ENCODE results near the gene NCKAP5.

The NCKAP5 gene

DNA sequence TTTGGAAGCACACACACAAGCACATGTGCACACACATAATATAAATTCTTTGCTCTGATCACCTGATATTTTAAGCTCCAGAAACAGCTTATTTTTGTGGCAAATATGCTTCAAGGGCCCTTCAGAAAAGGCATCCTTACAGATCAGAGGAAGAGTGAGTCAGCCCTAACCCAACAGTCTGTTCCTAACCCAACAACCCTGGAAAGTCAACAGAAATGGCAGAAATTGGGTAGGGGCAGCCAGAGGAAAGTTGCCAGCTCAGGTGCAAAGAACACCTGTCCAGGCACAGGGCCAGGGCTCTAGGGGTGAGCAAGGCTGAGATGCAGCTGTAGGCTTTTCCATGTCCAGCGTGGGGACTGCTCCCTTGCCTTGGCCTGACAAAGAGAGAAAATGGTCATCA is 6.4 kb upstream of the NCKAP5 start:
- no peak for DNase-seq (ENCODE audit: low read depth in 1 of 2, low spot score in 1 of 2)

DNA sequence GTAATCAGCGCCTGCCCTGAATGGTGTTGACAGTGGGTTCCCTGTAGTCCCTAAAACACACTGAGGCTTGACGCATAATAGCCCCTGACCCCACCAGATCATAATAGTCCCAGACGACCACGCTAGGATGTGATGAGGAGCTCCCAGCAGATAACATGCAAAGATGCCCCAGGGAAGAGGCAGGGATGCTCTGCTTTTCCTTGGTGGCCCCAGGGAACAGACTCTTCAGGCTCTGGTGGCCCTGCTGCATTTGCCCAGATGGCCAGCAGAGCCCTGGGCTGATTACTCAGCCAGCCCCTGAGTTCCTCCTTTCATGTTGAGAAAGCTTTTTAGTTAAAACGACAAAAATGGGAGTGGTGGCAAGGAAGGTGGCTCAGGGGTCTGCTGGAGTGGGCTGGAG is 5.9 kb upstream of the NCKAP5 start:
- no peak for DNase-seq (ENCODE audit: low read depth in 1 of 2, low spot score in 1 of 2)

DNA sequence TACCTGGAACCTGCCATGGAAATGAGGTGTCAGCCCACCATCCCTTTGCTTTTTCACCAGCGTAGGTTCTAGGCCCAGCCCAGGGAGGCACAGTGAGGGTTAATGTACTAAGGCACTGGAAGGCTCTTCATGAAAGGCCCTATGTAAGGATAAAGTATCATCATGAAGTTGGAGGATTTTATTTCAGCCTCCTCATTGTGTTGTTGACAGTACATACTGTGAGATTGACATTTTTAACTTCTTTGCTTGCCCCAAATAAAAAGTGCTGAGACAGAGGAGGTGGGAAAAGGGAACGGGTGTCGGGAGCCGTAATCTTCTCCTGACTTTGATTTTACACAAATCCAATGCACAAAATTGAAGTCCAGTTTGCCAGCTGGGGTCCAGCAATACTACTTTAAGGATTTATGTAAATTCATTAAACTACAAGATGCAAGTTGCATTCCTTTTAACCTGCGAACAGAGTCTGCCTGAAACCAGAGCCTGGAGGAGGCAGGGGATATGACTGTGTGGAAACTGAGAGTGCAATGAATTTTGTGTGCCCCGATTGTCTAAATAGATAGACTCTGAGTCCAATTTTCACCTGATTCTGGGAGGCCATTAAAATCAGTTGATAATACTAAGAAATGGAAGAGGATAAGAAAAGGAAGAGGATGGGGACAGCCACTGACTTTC is 5.4 kb upstream of the NCKAP5 start:
- DNase-seq (ENCODE audit: low read depth in 1 of 2, low spot score in 1 of 2) = no peak

DNA sequence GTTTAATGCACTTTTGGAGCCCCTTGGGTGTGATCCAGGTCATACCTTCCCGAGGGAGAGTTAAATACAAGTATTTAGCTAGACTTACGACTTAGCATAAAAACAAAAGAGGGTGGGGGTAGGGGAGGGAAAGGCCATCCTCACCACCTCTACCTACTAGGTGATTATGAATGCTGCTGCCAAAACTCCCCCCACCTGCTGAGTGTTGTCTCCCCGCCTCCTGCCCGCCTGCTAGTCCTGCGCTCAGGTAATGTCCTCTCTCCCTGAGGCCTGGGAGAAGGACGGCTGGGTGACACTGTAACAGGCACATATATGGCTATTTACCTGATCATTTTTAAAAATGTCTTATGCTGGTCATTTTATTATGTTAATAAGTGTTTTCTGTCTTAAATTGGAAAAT is 3.0 kb upstream of the NCKAP5 start:
- DNase-seq (ENCODE audit: low read depth in 1 of 2, low spot score in 1 of 2) = no peak

DNA sequence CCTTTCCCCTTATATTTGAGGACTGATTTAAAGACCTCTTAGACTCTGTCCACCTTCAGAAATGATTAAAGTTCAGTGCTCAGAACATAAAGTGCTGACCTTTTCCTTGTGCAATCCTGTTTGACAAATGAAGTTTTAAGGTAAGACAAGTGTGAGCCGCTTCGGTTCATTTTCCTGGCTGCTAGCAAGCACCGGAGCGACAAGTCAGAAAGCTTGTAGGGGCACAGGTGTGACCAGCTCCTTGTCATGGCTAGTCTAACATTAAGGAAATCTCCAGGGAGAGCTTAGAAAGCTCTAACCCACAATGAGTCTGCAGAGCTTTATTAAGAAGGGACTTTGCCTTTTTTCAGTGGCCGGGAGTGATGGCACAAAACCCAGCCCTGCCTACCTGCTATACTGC is 2.3 kb upstream of the NCKAP5 start:
- no peak for DNase-seq (ENCODE audit: low read depth in 1 of 2, low spot score in 1 of 2)

DNA sequence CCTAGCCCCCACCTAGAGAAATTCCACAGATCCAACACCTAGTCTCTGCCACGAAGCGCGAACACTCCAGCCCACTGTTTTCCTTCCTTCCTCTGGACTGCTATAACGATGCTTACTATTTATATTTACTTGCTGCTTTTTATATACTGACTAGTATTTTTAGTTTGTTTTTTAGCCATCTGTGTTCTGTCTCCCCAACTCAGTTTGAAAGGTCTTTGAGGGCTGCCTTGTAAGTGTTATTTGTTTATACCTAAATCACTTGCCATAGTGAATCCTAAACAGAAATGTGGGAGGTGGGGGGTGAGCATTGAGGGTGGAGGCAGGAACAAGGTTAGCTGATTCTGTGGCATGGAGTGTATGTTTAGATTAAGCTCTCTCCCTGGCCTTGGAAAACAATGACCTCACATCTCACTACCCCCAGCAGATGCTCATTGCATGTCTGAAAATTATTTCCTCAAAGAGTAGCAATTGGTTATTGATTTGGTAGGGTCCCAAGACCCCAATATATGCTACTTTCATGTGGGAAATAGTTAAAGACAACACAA is 1.1 kb upstream of the NCKAP5 start:
- no peak for DNase-seq (ENCODE audit: low read depth in 1 of 2, low spot score in 1 of 2)

DNA sequence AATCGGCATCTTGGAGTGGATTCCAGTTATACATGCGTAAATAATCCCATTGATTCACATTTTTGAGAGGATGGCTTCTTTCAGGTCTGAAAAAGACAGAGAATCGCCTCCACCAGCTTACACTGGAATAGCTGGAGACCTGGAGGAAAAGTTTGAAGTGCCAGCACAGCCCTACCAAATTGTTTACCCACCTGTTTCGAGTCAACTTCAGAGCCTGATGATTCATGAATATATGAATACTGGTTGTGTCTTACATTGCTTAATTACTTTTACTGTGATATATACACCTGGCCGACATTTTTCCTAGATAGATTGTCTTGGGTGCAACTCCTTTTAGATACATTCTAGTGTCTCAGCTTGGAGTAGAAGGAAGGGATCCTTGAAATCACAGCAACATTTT is 335 bp upstream of the NCKAP5 start:
- DNase-seq (ENCODE audit: low read depth in 1 of 2, low spot score in 1 of 2) = no peak

DNA sequence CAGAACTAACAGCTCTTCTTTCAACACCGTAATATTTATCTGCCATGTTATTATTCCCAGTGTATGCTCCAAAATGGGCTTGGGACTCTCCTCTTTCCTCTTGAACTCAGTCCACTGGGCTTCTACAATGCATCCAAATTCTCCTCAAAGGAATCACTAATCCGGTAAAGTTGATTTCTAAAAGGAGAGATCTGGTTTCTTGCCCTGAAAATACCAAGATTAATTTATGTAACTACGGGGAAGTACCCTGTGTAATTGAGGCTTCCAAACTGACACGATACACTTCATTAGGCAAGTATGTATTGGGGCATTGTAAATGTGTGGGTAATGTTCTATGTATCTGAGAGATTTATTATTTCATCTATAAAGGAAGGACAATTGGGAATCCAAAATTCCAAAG is 5.7 kb downstream of the NCKAP5 start:
- DNase-seq (ENCODE audit: low read depth in 1 of 2, low spot score in 1 of 2) = no peak

DNA sequence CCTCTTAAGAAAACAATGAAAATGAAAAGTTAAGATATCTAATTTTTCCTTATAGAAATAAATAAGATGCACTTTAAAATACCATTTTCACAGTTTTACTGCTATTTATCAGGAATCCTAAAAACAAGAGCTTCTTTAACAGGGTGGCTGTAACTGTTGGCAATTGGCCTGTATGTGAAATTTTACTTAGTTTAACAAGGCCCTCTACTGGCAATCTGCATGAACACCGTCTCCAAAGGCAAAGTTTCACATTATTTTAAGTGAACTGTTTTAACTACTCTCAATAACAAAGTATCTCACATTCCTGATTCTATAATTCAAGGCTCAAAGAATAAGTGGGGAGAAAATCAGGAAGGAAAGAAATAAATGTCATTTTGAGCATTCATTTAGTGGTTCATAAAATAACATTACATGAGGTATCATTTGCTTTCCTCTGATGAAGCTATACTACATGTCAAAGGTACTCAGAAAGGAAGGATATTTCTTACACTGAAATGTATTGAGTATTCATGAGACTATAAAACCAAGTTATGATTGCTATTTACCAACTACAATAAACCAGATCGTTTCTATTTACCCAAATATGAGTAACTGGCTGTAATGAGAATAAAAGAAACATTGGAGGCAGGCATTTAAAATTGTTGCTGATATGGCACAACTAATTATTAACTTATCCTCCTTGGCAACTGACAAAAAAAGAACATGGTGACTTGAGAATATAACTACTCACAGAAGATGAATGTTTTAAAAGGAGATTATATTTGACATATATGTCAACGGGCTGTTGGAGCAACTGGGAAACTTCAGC is 7.0 kb downstream of the NCKAP5 start:
- DNase-seq (ENCODE audit: low read depth in 1 of 2, low spot score in 1 of 2) = no peak

DNA sequence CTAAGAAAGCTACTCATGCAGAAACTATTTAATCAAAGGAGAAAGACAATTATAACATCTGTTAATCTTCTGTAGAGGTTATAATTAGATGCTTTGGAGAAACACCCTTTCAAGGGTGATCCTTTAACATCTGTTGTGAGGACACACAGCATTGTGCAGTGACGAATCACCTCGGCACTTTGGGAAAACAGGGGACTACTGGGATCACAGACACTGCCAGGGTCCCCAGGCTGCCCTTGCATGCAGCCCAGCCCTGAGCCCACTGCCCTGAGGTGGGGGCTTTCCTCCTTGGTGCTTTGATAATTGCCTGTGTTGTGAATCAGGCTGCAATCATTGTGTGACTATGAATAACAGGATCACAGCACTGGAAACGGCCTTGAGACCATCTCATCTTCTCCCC is 10.6 kb downstream of the NCKAP5 start:
- no peak for DNase-seq (ENCODE audit: low read depth in 1 of 2, low spot score in 1 of 2)

DNA sequence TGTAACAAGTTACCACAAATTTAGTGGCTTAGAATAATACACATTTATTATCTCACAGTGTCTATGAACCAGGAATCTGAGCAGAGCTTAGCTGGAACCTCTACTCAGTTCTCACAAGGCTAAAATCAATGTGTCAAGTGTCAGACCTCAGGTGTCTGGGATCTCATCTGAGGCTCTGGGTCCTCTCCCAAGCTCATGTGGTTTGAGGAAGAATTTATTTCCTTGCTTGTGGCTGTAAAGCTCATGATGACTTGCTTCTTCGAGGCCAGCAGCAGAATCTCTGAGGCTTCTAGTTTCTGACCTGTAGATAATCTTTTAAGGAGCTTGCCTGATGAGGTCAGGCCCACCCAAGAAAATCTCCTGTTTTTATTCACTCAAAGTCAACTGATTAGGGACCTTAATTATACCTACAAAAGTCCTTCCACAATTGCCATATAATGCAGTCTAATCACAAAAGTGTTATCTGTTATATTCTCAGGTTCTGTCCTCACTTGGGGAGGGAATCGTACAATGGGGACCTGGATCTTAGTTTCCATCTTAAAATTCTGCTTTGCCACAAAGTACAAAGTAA is 14.3 kb downstream of the NCKAP5 start:
- no peak for DNase-seq (ENCODE audit: low read depth in 1 of 2, low spot score in 1 of 2)

DNA sequence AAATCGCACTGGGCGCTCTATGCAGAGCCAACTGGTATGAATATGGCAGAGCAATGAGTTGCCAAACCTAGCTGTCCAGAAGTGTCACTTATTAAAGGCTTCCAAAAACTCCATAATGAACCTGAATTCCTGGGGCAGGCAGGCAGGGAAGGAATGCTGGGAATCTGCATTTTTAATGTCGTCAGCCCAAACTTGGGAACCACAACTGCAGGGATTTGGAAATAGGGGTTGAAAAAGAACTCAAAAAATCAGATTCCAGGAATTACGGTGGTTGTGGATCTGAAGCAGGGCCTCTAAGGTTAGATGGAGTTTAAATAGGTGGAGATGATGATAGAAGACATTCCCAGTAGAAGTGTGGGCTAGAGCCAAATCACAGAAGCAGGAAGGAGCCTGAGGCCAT is 15.0 kb downstream of the NCKAP5 start:
- no peak for DNase-seq (ENCODE audit: low read depth in 1 of 2, low spot score in 1 of 2)

DNA sequence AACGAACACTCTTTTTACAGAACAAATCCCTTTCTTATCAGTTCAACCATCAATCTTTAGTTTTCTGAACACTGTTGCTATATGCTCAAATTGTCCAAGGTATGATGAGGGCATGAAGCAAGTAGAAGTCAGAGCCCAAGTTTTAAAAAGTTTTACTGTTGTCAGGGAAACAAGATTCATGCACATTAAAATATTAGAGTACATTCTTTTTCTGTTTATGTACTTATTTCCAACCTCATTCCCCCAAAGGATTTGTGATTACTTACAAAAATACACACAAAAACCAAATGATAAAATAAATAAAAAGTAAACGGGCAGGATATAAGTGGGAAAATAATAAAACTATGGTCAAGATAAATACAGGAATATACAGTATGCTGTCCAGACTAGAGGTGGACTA is 15.4 kb downstream of the NCKAP5 start:
- DNase-seq (ENCODE audit: low read depth in 1 of 2, low spot score in 1 of 2) = no peak

DNA sequence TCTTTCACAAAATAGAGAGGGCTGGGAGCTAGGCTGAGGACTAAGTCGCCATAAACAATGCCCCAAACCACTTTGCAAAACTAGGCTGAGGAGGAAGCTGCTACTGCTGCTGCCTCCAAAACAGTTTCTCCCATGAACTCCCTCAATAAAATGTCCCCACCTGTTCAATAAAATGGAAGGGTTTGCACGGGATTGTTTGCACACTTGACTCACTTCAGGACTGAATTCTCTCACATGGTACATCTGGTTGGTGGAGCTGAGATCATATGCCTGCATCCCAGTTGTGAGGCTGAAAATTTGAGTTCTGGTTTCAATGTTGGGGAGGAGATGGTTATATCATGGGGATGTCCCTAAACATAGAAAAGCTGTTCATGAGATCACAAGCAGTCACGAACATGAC is 26.5 kb downstream of the NCKAP5 start:
- no peak for DNase-seq (ENCODE audit: low read depth in 1 of 2, low spot score in 1 of 2)

DNA sequence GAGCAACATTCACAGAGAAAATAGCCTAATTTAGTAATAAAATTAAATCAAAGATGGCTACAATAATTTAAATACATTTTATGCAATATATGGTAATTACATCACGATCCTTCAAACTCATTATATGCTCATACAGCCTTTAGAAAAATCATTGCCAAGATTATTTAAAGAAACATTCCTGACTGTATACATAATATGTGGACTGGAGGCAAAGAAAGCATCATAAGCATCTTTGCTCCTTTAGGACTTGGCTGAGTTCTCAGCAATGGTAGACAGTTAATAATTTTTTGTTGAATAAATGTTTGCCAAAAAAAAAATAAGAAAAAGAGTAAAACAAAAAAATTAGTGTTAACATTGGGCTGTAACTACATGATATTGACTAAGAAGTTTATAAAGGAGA is 26.9 kb downstream of the NCKAP5 start:
- DNase-seq (ENCODE audit: low read depth in 1 of 2, low spot score in 1 of 2) = no peak

DNA sequence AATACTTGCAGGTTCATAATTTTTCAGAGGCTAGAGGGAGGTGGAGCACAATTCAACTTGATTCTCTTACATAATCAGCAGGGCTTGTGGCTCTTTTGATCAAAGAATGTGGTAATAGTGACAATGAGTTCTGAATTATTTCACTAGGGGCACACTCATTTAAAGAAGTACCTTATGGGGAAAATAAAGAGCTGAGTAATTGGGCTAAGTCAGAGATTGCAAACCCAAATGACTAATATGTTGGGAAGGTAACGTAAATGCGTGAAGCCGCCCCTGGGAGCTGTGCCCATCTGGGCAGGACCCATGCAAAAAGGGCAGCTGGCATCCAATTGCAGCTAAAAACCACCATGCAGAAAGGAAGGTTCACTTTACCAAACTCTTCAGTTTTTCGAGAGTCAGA is 35.3 kb downstream of the NCKAP5 start:
- DNase-seq (ENCODE audit: low read depth in 1 of 2, low spot score in 1 of 2) = no peak

DNA sequence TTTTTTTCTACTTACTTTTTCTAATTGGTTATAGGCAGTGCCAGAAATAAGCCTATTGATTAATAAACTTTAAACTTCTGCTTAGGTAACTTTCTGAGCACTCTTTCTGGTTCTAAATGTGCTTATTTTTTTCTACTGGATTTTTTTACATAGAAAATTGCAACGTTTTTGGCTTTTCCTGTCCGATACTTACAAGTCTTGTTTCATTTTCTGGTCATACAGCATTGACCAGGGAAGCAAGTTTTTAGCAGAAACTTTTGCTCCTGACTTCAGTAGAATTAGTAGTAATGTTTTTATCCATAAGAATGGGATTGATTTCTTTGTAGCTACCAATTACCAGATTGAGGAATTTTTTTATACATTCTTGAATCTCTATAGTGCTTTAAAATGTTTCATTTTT is 36.9 kb downstream of the NCKAP5 start:
- no peak for DNase-seq (ENCODE audit: low read depth in 1 of 2, low spot score in 1 of 2)

DNA sequence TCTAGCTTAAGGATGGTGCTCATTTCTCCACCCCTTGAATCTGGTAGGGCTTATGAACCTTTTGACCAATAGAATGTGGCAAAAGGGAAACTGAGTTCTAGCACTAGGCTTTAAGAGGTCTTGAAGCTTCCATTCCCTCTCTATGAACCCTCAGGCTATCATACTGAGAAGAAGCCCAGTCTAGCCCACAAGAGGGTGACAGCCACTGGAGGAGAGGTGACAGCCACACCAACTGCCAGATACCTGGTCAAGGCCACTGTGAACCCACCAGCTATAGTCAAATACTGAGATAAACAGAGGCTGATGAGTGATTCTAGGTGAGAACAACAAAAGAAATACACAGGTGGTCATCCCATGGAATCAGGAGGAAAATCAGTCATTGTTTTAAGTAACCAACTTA is 37.6 kb downstream of the NCKAP5 start:
- no peak for DNase-seq (ENCODE audit: low read depth in 1 of 2, low spot score in 1 of 2)

DNA sequence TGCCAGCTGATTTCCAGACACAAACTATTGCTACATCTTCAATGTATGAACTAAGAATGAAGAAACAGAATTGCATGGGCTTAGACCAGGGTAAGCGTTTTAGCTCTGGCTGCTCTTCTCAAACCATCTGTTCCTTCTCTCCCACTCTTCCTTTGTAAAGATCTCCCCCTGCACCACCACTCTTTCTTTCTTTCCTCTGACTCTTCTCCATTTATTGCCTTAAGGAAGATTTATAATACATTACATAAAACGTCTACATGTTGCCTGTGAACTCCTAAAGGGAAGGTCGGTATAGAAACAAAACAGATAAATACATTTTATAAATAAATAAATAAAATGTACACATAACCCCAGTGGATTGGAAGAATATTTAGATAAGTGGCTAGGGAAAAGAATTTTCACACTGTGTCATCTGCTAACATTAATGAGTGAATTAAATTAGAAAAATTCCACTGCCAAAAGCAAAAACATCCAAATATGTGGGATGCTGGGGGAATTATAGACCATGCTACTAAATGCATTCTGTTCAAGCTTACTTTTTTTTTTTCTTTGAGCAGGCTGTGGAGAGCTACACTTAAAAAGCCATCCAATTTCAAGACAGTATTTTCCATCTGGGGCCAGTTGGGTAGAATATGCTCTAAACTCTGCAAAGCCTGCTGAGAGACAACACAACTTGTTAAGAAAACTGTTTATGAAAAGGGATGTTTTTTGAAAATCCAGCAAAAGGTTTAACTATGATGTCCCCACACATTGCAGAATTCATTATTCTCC is 41.5 kb downstream of the NCKAP5 start:
- DNase-seq (ENCODE audit: low read depth in 1 of 2, low spot score in 1 of 2) = no peak

DNA sequence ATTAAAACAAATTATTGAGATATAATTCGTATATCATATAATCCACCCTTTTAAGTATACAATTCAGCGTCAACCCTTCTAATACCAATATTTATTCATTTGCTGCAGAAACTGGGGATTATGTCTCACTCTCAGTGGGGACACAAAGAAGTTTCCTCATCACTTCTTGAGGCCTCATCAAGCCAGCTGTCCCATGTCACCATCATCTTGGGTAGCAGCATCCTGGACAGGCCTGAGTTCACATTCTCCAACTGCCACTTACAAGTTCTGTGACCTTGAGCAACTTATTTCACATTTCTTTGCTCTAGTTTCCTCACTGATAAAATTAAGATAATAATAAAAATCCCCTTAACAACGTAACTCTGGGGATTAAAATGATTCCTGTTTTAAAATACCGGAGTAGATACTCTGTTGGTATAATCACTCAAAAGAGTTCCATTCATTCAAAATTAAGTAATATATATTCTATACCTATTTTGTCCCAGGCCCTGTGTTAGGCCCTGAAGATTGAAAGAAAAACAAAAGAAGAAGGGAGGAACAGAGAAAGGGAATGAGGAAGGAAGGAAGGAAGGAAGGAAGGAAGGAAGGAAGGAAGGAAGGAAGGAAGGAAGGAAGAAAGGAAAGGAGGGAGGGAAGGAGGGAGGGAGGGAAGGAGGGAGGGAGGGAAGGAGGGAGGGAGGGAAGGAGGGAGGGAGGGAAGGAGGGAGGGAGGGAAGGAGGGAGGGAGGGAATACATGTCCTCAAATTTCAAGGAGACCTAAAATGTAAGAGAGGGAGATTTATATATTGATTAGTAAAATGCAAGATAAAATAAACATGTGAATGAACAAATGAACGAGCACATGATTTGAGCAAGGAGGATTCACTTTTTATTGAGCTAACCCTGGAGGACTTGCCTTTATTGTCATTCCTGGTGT is 42.4 kb downstream of the NCKAP5 start:
- no peak for DNase-seq (ENCODE audit: low read depth in 1 of 2, low spot score in 1 of 2)

DNA sequence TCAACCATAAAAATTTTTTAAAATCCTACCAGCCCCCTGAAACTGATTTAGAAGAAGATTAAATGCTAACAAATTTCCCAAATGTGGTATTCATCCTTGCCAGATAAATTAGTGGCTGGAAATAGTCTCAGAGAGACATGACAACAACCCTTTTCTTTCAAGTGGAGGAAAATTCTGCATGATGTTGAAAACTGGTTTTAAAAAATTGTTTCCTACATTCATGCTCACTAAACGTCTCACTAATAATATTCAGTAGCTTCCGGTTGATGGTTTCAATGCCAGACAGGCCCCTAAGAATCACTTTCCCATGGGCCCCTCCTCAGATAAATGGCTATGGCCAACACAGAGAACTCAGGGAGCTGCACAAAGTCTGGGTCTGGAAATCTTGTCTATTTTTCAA is 43.2 kb downstream of the NCKAP5 start:
- DNase-seq (ENCODE audit: low read depth in 1 of 2, low spot score in 1 of 2) = no peak

All from stimulated activated CD4-positive, alpha-beta T cell treated with anti-CD3 and anti-CD28 coated beads, Interleukin-15, amount 100 ng/mL, for 1 hour (primary cell).